ENCODE results near the gene NR1D1.
A peak's percentile ranks its signal among the peaks of the same experiment; 100 is the strongest.

Gene NR1D1

DNA sequence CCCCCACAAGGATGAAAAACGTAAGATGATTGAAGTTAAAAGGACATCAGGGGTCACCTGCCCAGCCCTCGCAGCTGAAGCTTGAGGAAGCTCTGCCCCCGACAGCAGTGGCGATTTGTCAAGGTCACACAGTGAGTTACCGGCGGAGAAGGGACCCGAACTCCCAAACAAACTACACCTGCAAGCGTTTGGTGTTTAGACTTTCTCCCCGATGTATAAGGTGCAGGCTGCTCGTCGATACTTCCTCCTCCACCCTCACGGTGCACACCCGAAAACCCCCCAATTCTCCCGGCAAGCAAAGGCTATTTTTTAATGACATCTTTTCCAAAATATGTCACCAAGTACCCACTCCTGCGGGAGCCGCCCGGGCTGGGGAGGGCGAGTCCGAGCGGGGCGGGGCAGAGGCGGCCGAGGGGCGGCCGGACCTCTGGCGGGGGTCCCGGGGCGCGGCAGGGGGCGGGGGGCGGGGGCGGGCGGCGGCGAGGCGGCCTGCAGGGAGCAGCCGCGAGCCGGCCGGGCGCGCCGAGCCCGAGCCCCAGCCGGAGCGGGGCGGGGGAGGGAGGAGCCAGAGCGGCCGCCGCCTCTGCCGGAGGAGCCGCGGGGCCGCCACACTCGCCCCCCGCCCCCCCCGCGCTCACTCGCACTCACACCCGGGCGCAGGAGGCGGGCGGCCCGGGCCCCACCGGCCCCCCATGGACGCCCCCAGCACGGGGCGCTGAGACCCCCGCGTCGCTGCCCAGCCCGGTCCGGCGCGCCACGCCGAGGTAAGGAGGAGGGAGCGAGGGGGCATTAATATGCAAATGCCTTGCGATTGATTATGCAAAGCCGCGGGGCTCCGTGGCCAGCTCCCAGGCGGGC is 37.8 kb downstream of the NR1D1 start, which contains the start of gene THRA:
TSS of gene THRA (plus strand) at position 637 of the 858 bp plus-strand sequence. CDS start 11,524 bp downstream, outside the sequence.
- peak in 1 of 2 donors; percentile 68 for DNase-seq (ENCODE audit: low read depth in 2 of 2)

DNA sequence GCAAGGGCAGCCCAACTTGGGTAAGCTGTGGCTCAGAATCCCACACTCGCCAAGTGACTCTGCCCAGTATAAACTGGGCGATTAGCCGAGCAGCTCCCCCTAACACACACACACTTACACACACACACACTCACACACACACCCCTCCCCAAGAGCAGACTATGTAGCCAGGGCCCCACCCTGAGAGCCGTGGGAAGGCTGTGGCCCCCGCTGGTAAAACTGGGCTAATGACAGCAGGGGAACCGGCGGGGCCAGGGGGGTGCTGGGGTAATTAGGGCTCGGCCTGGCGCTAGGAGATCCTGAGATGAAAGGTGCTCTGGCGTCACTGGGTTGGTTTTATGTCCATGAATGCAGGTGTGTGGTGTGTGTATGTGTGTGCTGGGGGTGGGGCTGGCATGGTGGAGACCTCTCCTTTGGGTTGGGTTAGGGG is 38.8 kb downstream of the NR1D1 start:
- DNase-seq (ENCODE audit: low read depth in 2 of 2) = no peak

DNA sequence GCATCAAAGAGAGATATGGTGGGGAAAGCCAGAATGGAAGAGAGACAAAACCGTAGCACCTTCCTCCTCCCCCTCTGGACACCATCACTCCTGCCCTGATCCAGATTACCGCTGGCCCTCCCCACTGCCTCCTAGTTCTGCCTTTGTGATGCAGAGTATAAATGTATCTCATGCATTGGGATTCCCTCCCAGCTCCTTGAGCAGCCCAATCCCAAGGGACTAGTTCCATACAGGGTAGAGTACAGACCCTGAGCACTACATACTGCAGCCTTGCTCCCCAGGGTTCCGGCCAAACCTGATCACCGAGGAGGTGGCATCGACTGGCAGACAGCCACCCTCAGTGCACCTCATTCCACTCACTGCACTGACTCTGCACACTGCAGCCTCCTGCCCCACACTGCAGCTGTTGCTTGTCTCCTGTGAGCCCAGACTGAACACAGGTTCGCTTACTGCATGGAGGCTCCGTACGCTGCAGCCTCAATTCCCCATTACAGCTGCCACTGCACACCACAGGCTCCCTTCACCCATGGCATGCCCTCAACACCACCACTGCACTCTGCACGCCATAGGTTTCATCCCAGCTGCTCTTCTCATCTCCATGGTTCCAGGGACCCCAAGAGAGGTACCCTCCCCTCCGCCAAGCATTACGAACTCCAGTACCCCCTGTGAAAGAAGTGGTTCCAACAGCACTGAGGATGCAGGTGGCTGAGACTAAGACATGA is 39.3 kb downstream of the NR1D1 start:
- no peak for DNase-seq (ENCODE audit: low read depth in 2 of 2)

DNA sequence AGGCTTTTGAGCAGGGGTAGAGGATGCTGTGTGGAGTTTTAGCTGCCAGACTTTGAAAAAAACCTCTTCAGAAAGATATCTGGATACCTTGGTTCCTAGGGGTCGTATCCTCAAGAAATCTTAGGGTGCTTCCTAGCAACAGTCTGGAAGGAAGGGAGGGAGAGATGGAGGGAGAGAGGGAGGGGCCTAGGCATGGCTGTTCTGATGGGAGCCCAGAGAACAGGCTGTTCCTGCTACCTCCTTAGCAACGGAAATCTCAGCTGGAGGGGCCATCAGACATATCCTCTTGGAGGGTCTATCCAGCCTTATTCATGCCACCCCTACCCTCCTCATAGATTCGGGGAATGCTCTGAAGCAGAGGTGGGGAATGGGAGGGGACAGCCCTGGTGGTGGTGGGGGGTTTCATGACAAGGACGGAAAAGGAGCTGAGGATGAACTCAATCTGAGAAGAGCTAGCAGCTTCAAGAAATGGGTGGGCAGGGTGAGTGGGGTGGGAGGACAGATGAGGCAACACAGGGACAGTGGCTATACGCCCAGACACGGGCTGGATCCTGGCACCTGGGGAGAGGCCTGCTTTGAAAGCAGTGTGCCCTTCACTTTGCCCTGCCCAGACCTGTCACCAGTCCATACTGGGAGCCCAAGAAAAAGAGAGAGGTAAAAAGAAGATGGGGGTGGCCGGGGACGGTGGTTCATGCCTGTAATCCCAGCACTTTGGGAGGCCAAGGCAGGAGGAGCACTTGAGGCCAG is 40.5 kb downstream of the NR1D1 start:
- no peak for DNase-seq (ENCODE audit: low read depth in 2 of 2)

DNA sequence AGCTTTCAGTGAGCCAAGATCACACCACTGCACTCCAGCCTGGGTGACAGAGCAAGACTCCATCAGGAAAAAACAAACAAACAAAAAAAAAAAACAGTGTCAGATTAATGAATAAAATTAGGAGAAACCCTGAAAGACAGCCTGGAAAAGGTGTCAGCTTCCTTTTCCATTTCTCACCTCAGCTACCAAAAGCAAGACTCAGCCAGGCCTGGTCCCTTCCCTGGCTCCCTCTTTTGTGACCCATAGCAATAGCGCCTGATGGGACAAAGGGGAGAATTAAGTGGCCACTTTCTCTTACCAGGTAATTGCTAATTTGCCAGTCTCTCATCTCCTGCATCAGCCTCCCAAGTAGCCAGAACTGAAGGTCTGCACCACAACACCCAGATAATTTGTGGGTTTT is 41.5 kb downstream of the NR1D1 start:
- no peak for DNase-seq (ENCODE audit: low read depth in 2 of 2)

DNA sequence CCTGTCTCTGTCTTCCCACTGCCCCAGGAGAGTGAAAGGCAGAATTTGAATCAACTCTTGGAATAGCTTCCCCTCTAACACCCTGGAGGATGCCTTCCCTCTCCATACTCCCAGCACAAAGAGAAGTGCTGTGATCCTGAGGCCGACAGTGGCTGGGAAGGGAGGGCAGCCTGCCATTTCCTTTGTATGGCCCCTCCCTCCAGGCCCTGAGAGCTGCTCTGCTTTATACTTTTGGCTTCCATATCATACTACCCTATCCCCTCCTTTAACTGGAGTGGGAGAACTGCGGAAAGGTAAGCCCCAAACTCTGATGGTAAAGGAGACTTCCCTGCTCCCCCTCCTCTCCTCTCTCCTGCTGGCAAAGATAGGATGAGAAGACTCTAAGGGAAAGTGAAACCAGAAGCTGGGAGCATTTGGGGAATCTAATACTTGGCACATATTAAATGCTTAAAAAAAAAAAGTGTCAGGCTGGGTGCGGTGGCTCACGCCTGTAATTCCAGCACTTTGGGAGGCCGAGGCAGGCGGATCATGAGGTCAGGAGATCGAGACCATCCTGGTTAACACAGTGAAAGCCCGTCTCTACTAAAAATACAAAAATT is 42.1 kb downstream of the NR1D1 start:
- DNase-seq (ENCODE audit: low read depth in 2 of 2) = no peak

DNA sequence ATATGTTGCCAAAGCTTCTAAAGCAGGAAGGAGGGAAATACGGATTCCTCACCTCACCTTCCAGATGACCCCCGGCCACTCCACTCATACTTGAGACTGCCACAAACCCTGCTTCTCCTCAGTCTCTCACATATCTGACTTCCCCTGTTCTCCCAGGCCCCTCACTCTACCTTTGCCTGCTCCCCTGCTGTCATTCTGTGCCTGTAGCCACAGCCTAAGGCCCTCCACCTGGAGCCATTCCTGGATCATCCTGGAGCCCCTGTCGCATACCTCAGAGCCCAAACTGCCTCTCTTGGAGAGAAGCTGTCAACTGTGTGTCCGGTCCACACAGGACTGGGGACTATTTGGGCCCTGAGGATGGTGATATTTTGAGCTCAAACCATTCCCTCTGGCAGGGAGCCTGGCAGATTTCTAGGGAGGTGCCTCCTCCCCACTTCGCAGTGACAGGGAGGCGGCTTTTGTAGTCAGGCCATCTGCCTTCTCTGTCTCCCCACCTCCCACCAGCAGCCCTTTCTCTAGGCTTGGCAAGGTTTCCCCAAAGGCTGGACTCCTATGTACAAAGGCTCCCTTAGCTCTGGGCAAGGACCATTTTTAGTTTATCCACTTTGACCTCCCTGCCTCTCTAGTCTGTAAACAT is 43.9 kb downstream of the NR1D1 start:
- DNase-seq (ENCODE audit: low read depth in 2 of 2) = no peak

All from stimulated activated CD8-positive, alpha-beta memory T cell treated with anti-CD3 and anti-CD28 coated beads, Interleukin-7, amount 100 ng/mL, for 4 hours (primary cell).